GM12878 (cell line): ENCODE data around the gene PRDM1. TPM values are rescaled to one million over a fixed set of nuclear protein-coding genes. Genes with fewer than 3 reads are reported as not detected.

Experiments
- BCLAF1 ChIP-seq: fragments of 450-650 bp; IDR thresholded peaks from 2 replicates; pipeline ENCODE4 v1.6.1; 2017; ENCODE audit warnings: antibody characterized with exemption, mild to moderate bottlenecking, moderate library complexity
- CBX5 ChIP-seq: sonication (generic); IDR thresholded peaks from 2 replicates; pipeline ENCODE4 v1.6.1; 2016; ENCODE audit warnings: low read depth, moderate library complexity, mild to moderate bottlenecking, inconsistent platforms
- CREM ChIP-seq: IDR thresholded peaks from 2 replicates; pipeline ENCODE4 v1.6.1; 2014; ENCODE audit warnings: antibody characterized with exemption, low read depth
- DPF2 ChIP-seq: fragments of 450-650 bp; IDR thresholded peaks from 2 replicates; pipeline ENCODE4 v1.6.1; 2017; ENCODE audit warnings: mild to moderate bottlenecking
- EGR1 ChIP-seq, 2 experiments: IDR thresholded peaks; 1 replicate in 1 of 2; 2 replicates in 1 of 2; pipeline ENCODE4 v1.6.1; 2011 to 2012; ENCODE audit warnings: low read depth in 2 of 2, low read length in 2 of 2, borderline replicate concordance in 1 of 2, mild to moderate bottlenecking in 1 of 2, moderate library complexity in 1 of 2
- EP300 ChIP-seq, 2 experiments: fragments of 150-350 bp in 1 of 2; IDR thresholded peaks; 2 replicates each; pipeline ENCODE4 v1.6.1; 2011 to 2012; ENCODE audit warnings: low read depth in 2 of 2, low read length in 2 of 2, borderline replicate concordance in 1 of 2, improper control_type of control experiment in 1 of 2, inconsistent platforms in 1 of 2; ENCODE audit not compliant: control insufficient read depth in 1 of 2
- FOXK2 ChIP-seq: fragments of 450-650 bp; IDR thresholded peaks from 2 replicates; pipeline ENCODE4 v1.6.1; 2017; ENCODE audit warnings: mild to moderate bottlenecking, moderate library complexity
- IKZF1 ChIP-seq: fragments of 450-650 bp; conservative IDR thresholded peaks from 2 replicates; pipeline ENCODE4 v1.6.1; 2017; ENCODE audit warnings: antibody characterized with exemption, mild to moderate bottlenecking
- IRF3 ChIP-seq: fragments of 450-650 bp; IDR thresholded peaks from 2 replicates; pipeline ENCODE4 v1.6.1; 2014; ENCODE audit warnings: mild to moderate bottlenecking
- IRF5 ChIP-seq: fragments of 450-650 bp; IDR thresholded peaks from 2 replicates; pipeline ENCODE4 v1.6.1; 2017; ENCODE audit warnings: borderline replicate concordance
- JUNB ChIP-seq: IDR thresholded peaks from 2 replicates; pipeline ENCODE4 v1.6.1; 2016; ENCODE audit warnings: antibody characterized with exemption, mild to moderate bottlenecking
- JUND ChIP-seq: IDR thresholded peaks from 2 replicates; pipeline ENCODE4 v1.6.1; 2012; ENCODE audit warnings: low read depth, mild to moderate bottlenecking, low read length, improper control_type of control experiment, moderate library complexity
- MEF2B ChIP-seq: fragments of 450-650 bp; IDR thresholded peaks from 2 replicates; pipeline ENCODE4 v1.6.1; 2018; ENCODE audit warnings: mild to moderate bottlenecking, moderate library complexity; ENCODE audit not compliant: partially characterized antibody, poor library complexity, severe bottlenecking
- MTA2 ChIP-seq: fragments of 450-650 bp; IDR thresholded peaks from 2 replicates; pipeline ENCODE4 v1.6.1; 2016; ENCODE audit warnings: low read depth, mild to moderate bottlenecking, moderate library complexity
- NBN ChIP-seq: fragments of 450-650 bp; IDR thresholded peaks from 2 replicates; pipeline ENCODE4 v1.6.1; 2016
- NFXL1 ChIP-seq: fragments of 450-650 bp; IDR thresholded peaks from 2 replicates; pipeline ENCODE4 v1.6.1; 2017; ENCODE audit warnings: antibody characterized with exemption, mild to moderate bottlenecking, borderline replicate concordance
- PAX5 ChIP-seq: IDR thresholded peaks from 2 replicates; pipeline ENCODE4 v1.6.1; 2011; ENCODE audit warnings: low read depth, low read length, borderline replicate concordance
- POLR2A ChIP-seq: IDR thresholded peaks from 2 replicates; pipeline ENCODE4 v1.6.1; 2011; ENCODE audit warnings: low read depth, mild to moderate bottlenecking, low read length
- SMAD1 ChIP-seq: fragments of 450-650 bp; IDR thresholded peaks from 2 replicates; pipeline ENCODE4 v1.6.1; 2018; ENCODE audit warnings: mild to moderate bottlenecking, low read depth; ENCODE audit not compliant: partially characterized antibody
- SP1 ChIP-seq: IDR thresholded peaks from one replicate; pipeline ENCODE4 v1.6.1; 2011; ENCODE audit warnings: low read depth, low read length
- SREBF2 ChIP-seq: IDR thresholded peaks from 2 replicates; pipeline ENCODE4 v1.6.1; 2012; ENCODE audit warnings: mild to moderate bottlenecking, low read length
- STAT1 ChIP-seq: fragments of 450-650 bp; conservative IDR thresholded peaks from 2 replicates; pipeline ENCODE4 v1.6.1; 2014; ENCODE audit warnings: antibody characterized with exemption, mild to moderate bottlenecking
- SUPT20H ChIP-seq: IDR thresholded peaks from 2 replicates; pipeline ENCODE4 v1.6.1; 2011; ENCODE audit warnings: low read depth, mild to moderate bottlenecking, low read length, moderate library complexity, borderline replicate concordance; ENCODE audit not compliant: control insufficient read depth
- ZNF217 ChIP-seq: fragments of 450-650 bp; IDR thresholded peaks from 2 replicates; pipeline ENCODE4 v1.6.1; 2017; ENCODE audit warnings: antibody characterized with exemption, mild to moderate bottlenecking
- ZNF24 ChIP-seq: fragments of 450-650 bp; IDR thresholded peaks from 2 replicates; pipeline ENCODE4 v1.6.1; 2017; ENCODE audit warnings: antibody characterized with exemption, mild to moderate bottlenecking
- ZNF274 ChIP-seq: IDR thresholded peaks from one replicate; pipeline ENCODE4 v1.8.0; 2011; ENCODE audit not compliant: insufficient read length, insufficient read depth
- ZNF384 ChIP-seq: IDR thresholded peaks from 2 replicates; pipeline ENCODE4 v1.6.1; 2012; ENCODE audit warnings: low read depth, mild to moderate bottlenecking, low read length, improper control_type of control experiment, borderline replicate concordance
- ZNF622 ChIP-seq: fragments of 450-650 bp; IDR thresholded peaks from 2 replicates; pipeline ENCODE4 v1.6.1; 2017; ENCODE audit warnings: mild to moderate bottlenecking, inconsistent platforms
- polyA plus RNA-seq, 11 experiments: library from polyadenylated mRNA; depleted of rRNA in 4 of 11; unstranded in 6 of 11; stranded (reverse) in 5 of 11; fragments of >200 nt; fragmentation: Nextera tagmentation in 4 of 11; fragmentation: Illumina TruSeq in 1 of 11; extraction: Ambion mirVana in 4 of 11; extraction: Trizol in 1 of 11; gene quantifications; 1 replicate in 1 of 11; 2 replicates in 10 of 11; pipeline versions ENCODE4 v1.2.1 to v1.2.3, GENCODE V29; 2011 to 2016; ENCODE audit warnings: inconsistent platforms in 2 of 11, missing spikeins in 2 of 11, low read depth in 1 of 11
- total RNA-seq, 4 experiments: library from RNA; depleted of rRNA in 3 of 4; stranded (reverse); fragments of >200 nt in 3 of 4; fragmentation: Illumina TruSeq in 1 of 4; extraction: Trizol in 1 of 4; gene quantifications; 2 replicates each; pipeline versions ENCODE4 v1.2.1 to v1.2.3, GENCODE V29; 2013 to 2021

Gene PRDM1
- total and polyA plus RNA-seq, 10 of the 15 experiments (the other 5 are each of a cell fraction or from before 2014, with no cell fraction given) = 1.9 to 15.8 (median 4.1) TPM

GRCh38 chr6:106098383-106099234 is 12.5 kb downstream of the PRDM1 start (continued):
- no peak for TF ChIP-seq IRF3
- no peak for TF ChIP-seq STAT1
- no peak for TF ChIP-seq NFXL1
- TF ChIP-seq BCLAF1 = no peak
- no peak for TF ChIP-seq FOXK2
- TF ChIP-seq SREBF2 = no peak
- TF ChIP-seq NBN = no peak
- 0 out of 3 replicates have a peak, but pooled peaks of 1 of the 2 experiments have one; percentile 48 for TF ChIP-seq EGR1 (IDR thresholded peaks at IDR 0.05; ENCODE audit: borderline replicate concordance in 1 of 2, low read depth in 2 of 2, low read length in 2 of 2)
- no peak for TF ChIP-seq ZNF24
- no peak for TF ChIP-seq SMAD1
- TF ChIP-seq MTA2 = peak; percentile 48; the same call in 1 of the 2 replicates
- peak; percentile 3 to 65; a peak in 1 of 4 replicates for TF ChIP-seq EP300 (IDR thresholded peaks at IDR 0.05; ENCODE audit: borderline replicate concordance in 1 of 2, control insufficient read depth in 1 of 2, low read depth in 2 of 2, low read length in 2 of 2)
- peak; percentile 65; the same call in 1 of the 2 replicates for TF ChIP-seq PAX5
- TF ChIP-seq CREM = peak; percentile 71
- TF ChIP-seq IKZF1 = 0 out of 2 replicates have a peak, but pooled peaks have one; percentile 27
- peak; percentile 63 for TF ChIP-seq POLR2A
- TF ChIP-seq ZNF622 = no peak
- TF ChIP-seq IRF5 = no peak
- TF ChIP-seq JUNB = peak; percentile 71
- no peak for TF ChIP-seq ZNF217
- TF ChIP-seq CBX5 = no peak
- TF ChIP-seq SUPT20H = no peak
- TF ChIP-seq SP1 = peak; percentile 8
- TF ChIP-seq ZNF384 = no peak
- TF ChIP-seq ZNF274 = no peak
- no peak; the same call in 1 of the 2 replicates for TF ChIP-seq JUND
- no peak for TF ChIP-seq MEF2B
- no peak for TF ChIP-seq DPF2
